ENCODE results near the gene TCF7.
A peak's percentile ranks its signal among the peaks of the same experiment; 100 is the strongest.

TCF7 gene

DNA sequence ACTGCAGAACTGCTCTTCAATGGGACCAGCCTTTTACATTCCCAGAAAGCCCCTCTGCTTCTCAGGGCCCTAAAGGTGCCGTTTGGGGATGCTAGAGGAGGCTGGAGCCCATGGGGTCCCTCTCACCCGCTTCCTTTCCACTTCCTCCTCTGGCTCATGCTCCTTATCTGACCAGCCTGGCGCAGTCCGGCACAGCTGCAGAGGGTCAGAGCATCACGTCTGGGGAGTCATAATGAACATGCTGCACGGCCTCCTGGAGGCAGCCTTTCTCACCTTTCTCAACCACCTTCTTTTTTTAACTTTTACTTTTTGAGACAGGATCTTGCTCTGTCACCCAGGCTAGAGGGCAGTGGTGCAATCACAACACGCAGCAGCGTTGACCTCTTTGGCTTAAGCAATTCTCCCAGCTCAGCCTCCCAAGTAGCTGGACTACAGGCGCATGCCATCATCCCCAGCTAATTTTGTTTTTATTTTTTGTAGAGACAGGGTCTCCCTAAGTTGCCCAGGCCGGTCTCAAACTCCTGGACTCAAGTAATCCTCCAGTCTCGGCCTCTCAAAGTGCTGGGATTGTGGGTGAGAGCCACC is 15.1 kb upstream of the TCF7 start:
- TF ChIP-seq, protein P1, sequence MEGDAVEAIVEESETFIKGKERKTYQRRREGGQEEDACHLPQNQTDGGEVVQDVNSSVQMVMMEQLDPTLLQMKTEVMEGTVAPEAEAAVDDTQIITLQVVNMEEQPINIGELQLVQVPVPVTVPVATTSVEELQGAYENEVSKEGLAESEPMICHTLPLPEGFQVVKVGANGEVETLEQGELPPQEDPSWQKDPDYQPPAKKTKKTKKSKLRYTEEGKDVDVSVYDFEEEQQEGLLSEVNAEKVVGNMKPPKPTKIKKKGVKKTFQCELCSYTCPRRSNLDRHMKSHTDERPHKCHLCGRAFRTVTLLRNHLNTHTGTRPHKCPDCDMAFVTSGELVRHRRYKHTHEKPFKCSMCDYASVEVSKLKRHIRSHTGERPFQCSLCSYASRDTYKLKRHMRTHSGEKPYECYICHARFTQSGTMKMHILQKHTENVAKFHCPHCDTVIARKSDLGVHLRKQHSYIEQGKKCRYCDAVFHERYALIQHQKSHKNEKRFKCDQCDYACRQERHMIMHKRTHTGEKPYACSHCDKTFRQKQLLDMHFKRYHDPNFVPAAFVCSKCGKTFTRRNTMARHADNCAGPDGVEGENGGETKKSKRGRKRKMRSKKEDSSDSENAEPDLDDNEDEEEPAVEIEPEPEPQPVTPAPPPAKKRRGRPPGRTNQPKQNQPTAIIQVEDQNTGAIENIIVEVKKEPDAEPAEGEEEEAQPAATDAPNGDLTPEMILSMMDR (IDR thresholded peaks at IDR 0.05; ENCODE audit: control insufficient read depth, extremely low read depth, insufficient read depth), result no peak
- no peak for DNase-seq (ENCODE audit: low read depth)
- no peak overlapping the region for H3K4me3 ChIP-seq (ENCODE audit: low read depth, low read length)

DNA sequence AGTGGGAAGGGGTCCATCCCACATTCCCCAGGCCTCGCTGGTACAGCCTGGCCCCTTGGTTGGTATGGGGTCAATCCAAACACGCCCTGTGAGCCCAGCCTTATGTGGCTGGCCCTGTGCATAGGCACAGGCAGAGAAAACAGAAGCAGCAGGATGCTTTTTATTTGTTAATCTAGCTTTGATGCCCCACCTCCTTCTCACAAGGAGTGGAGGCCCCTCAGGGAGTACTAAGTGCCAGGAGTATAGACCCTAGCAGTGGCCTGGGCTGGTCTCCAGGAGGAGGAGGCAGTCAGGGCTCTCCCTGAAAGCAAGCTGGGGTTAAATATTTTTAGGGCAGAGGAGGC is 14.6 kb upstream of the TCF7 start:
- H3K4me3 ChIP-seq (ENCODE audit: low read depth, low read length), result no peak overlapping the region
- TF ChIP-seq, protein P1 (IDR thresholded peaks at IDR 0.05; ENCODE audit: control insufficient read depth, extremely low read depth, insufficient read depth), result no peak

DNA sequence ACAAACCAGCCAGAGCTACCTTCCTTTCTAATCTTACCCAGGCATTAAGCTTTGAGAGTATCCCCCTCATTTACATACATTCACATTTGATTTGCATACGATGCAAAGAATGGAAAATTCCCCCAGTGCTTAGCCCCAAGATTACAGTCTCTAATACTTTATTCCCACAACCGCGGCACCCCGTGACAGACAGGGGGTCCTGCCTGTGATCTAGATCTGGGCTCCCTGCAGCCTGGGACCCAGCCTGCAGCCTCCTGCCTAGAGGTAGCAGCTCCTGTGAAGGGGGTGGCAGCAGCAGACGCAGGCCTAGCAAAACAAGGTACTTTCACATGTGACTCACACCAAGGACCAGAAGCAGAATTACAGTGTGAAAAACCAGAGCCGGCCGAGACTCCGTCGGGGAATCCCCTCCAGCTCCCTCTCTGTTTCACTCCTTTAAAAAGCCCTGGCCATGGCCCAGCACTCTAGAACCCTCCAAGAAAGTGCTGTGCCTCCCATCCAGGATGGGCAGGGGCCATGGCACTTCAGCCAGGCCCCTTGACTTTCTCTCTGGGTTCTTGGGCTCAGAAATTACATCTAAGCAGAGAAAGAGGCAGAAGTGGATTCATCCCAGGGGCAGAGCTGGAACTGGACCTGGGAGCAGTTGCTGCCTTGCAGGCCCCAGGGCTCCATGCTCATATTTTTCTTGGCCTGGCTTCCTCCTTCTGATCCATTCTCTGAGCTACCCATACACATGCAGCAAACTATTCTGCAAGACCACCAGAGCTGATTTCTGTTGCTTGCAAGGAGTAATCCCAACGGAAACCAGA is 14.0 kb upstream of the TCF7 start:
- TF ChIP-seq, protein P1 (IDR thresholded peaks at IDR 0.05; ENCODE audit: control insufficient read depth, extremely low read depth, insufficient read depth), result no peak
- DNase-seq (ENCODE audit: low read depth), result no peak
- H3K4me3 ChIP-seq (ENCODE audit: low read depth, low read length), result no peak overlapping the region

More for the DNA sequence above, 14.6 kb upstream of the TCF7 start:
- no peak for DNase-seq (ENCODE audit: low read depth)

DNA sequence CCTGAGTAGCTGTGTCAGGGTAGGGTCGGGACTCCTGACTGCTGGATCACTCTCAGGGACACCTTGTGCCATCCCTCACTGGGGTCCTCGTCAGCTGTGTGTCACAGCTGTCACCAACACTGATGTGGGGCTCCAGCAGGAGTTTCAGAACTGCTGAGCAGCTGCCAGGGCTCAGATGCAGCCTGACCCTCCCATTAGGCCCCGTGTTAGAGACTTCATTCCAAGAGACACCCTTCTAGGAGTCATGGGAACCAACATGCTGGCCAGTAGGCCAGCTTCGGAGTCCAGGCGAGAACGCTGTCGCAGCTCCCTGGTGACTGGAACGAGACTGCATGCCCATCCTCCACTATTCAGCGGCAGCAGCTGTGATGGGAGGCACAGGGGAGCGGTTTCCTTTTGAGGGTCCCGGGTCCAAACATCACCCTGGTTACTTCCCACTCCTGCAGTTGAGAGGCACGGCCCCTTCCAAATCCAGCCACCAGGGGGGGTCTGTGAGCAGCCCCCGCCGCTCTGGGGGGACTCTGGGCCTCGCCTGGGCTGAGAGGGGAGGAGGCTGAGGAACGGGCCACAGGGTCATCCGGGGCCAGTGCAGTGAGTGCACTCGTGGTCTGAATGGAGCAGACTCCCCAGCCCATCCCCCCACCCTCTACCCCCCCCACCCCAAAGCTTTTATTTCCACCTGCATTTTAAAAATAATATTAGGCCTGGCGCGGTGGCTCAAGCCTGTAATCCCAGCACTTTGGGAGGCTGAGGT is 12.6 kb upstream of the TCF7 start:
- no peak overlapping the region for H3K4me3 ChIP-seq (ENCODE audit: low read depth, low read length)
- TF ChIP-seq, protein P1 (IDR thresholded peaks at IDR 0.05; ENCODE audit: control insufficient read depth, extremely low read depth, insufficient read depth), result peak; percentile 76
- no peak for DNase-seq (ENCODE audit: low read depth)

DNA sequence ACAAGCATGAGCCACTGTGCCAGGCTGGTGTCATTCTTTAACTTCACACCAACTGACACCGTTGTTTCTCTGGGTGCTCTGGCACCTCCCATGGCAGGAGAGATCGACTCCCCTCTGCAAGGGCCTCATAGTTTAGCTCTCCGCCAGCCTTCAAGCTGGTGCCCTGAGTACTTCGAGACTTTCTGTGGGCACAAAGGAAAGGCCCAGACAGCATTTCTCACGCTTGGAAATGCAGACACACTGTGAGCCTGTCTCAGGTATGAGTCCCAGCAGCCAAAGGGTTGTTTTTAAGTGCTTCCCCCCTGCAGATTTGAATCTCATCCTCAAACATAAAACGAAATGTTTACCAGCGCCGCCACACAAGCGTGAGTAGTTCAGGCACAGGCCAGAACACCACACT is 11.1 kb upstream of the TCF7 start:
- TF ChIP-seq, protein P1 (IDR thresholded peaks at IDR 0.05; ENCODE audit: control insufficient read depth, extremely low read depth, insufficient read depth), result no peak
- DNase-seq (ENCODE audit: low read depth), result no peak
- no peak overlapping the region for H3K4me3 ChIP-seq (ENCODE audit: low read depth, low read length)

DNA sequence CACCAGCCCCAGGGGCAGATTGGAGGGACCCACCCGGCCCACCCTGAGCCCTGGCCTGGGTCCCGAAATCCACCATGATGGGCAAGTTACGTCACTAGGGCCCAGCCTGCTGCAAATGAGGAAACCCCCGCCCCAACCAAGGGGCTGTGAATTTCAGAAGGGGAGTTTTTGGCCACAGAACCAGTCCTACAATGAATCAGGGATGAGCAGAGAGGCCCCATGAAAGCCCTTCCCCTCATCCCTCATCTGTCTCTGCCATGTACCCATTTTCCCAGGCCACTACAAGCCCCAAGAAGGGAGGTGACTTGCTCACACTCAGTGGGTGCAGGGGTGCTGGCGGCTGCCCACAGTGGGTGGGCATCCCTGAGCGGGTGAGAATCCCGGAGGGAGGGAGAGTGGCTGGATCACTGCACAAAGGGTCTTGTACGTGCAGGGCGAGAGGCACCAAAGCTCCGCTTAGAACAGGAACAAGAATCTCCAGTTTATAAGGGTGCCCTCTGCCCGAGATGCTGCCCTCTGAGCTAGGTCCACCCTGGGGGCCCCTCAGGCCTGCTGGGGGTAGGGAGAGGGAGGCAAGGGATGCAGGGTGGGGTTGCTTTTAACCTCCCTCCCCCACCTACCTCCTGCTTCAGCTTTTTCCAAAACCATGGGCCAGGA is 10.4 kb upstream of the TCF7 start:
- TF ChIP-seq, protein P1 (IDR thresholded peaks at IDR 0.05; ENCODE audit: control insufficient read depth, extremely low read depth, insufficient read depth), result no peak
- no peak overlapping the region for H3K4me3 ChIP-seq (ENCODE audit: low read depth, low read length)
- no peak for DNase-seq (ENCODE audit: low read depth)
